A549 (cell line): ENCODE results near the gene PCDHB14.

Experiments used
- CTCF ChIP-seq: fragments of >200 bp; sonication (Bioruptor Twin); formaldehyde crosslinking; IDR thresholded peaks from 3 replicates; pipeline ENCODE4 v1.5.1; 2016
- EP300 ChIP-seq, 2 experiments: fragments of >200 bp; sonication (Bioruptor Twin); formaldehyde crosslinking; IDR thresholded peaks; 2 replicates in 1 of 2; 3 replicates in 1 of 2; pipeline ENCODE4 v1.6.1; 2016 to 2017
- GATA3 ChIP-seq: IDR thresholded peaks from 2 replicates; pipeline ENCODE4 v1.6.1; 2012; ENCODE audit warnings: borderline replicate concordance
- MYC ChIP-seq: IDR thresholded peaks from 2 replicates; pipeline ENCODE4 v1.6.1; 2012; ENCODE audit warnings: mild to moderate bottlenecking, inconsistent platforms, low read length, improper control_type of control experiment, borderline replicate concordance
- POLR2A ChIP-seq: IDR thresholded peaks from 2 replicates; pipeline ENCODE4 v1.6.1; 2012; ENCODE audit warnings: mild to moderate bottlenecking, low read length
- POLR2AphosphoS2 ChIP-seq: conservative IDR thresholded peaks from 2 replicates; pipeline ENCODE4 v1.6.1; 2012; ENCODE audit warnings: low read length, improper control_type of control experiment, inconsistent platforms
- RFX5 ChIP-seq: fragments of 450-650 bp; IDR thresholded peaks from 2 replicates; pipeline ENCODE4 v1.7.1; 2014; ENCODE audit warnings: antibody characterized with exemption, mild to moderate bottlenecking, moderate library complexity
- RNF2 ChIP-seq: fragments of 200-600 bp; sonication (generic); IDR thresholded peaks from 2 replicates; pipeline ENCODE4 v1.6.1; 2016; ENCODE audit warnings: low read depth, mild to moderate bottlenecking, antibody characterized with exemption, moderate library complexity, borderline replicate concordance

DNA sequence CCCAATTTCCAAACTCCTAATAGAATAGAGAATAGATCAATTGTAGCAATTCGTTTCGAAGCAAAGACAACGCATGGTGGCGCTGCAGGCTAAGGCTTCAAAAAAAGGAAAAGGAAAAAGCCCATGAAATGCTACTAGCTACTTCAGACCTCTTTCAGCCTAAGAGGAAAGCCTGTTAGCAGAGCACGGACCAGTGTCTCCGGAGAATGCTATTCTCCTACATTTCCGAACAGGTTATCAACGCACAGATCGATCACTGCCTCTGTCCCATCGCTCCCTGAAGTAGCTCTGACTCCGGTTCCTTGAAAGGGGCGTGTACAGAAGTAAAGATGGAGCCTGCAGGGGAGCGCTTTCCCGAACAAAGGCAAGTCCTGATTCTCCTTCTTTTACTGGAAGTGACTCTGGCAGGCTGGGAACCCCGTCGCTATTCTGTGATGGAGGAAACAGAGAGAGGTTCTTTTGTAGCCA, 22.1 kb downstream of the PCDHB14 start, which contains the start of gene PCDHB15:
- TF ChIP-seq EP300 (IDR thresholded peaks at IDR 0.05) (no peak), GATA3 (no peak), MYC (no peak), RFX5 (no peak), CTCF (no peak), POLR2AphosphoS2 (no peak), POLR2A (no peak), RNF2 (no peak)
